Measurements from ENCODE around the gene GCFC2.

- TF ChIP-seq CREB5 (CRISPR knock-in tag; IDR thresholded peaks at IDR 0.05; ENCODE audit: low read depth) = no peak
- no peak for TF ChIP-seq PATZ1 (CRISPR knock-in tag; IDR thresholded peaks at IDR 0.05; ENCODE audit: borderline replicate concordance)
- TF ChIP-seq TSHZ2 (CRISPR knock-in tag; IDR thresholded peaks at IDR 0.05) = no peak
- TF ChIP-seq ISL1 (CRISPR knock-in tag; IDR thresholded peaks at IDR 0.05) = no peak
- no peak for TF ChIP-seq ARNTL (CRISPR knock-in tag; IDR thresholded peaks at IDR 0.05; ENCODE audit: borderline replicate concordance, low read depth)
- TF ChIP-seq RARB (CRISPR knock-in tag; IDR thresholded peaks at IDR 0.05) = no peak
These were observed 78.5 kb downstream of the GCFC2 start for GRCh38 chr2:75632091-75632701.
